Measurements from ENCODE around the gene PRXL2A.

DNA sequence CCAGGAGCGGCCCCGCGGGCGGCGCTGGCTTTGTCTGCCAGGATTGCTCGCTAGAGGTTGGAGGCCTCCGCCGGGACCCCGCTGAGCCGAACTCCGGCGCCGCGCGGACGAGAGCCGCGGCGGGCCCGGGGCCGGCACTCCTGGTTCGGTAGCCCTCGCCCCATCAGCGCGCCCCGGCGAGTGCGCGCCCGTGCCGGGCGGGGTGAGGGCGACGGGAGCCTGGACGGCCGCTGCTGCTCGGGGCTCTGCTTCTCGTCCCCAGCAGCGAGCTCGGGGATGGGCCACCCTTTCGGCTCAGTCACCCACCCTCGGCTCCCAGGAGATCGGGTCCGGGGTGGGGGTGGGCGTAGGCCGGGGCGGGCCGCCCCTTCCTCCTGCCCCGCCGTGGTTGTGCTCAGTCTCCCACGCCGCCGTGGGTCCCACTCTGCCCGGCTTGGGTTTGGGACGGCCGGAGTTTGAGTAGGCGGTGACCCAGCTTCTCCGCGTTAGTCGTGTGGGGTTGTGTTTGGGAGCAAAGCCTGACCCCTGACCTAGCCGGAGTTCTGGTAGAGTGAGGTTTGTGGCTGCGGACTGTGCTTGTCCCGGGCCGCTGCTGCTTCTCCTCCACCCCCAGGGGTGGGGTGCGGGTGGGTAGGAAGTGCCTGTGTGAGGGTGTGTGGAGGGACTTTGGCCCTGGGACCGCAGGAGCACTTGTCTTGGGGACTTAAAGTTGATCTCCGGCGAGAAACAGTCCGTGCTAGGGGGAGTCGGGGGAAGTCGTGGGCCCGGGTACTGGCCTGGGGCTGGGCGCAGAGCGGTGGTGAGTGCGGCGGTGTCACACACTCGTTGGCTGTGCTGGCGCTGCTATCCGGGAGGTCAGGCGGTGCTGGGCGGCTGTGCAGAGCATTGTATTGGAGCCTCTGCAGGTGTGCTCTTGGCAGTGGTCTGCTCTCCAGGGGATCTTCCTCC lies 46.4 kb downstream of the PRXL2A start:
- TF ChIP-seq, protein P1, sequence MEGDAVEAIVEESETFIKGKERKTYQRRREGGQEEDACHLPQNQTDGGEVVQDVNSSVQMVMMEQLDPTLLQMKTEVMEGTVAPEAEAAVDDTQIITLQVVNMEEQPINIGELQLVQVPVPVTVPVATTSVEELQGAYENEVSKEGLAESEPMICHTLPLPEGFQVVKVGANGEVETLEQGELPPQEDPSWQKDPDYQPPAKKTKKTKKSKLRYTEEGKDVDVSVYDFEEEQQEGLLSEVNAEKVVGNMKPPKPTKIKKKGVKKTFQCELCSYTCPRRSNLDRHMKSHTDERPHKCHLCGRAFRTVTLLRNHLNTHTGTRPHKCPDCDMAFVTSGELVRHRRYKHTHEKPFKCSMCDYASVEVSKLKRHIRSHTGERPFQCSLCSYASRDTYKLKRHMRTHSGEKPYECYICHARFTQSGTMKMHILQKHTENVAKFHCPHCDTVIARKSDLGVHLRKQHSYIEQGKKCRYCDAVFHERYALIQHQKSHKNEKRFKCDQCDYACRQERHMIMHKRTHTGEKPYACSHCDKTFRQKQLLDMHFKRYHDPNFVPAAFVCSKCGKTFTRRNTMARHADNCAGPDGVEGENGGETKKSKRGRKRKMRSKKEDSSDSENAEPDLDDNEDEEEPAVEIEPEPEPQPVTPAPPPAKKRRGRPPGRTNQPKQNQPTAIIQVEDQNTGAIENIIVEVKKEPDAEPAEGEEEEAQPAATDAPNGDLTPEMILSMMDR (IDR thresholded peaks at IDR 0.05; ENCODE audit: insufficient read depth, low read depth, low read length) = no peak
- no peak for TF ChIP-seq EZH2 (IDR thresholded peaks at IDR 0.05; ENCODE audit: insufficient read depth, low read length)
